GM18505 (cell line): ENCODE results near the gene CAMK2A.

Source experiments
- ATAC-seq: cut with Tn5 transposase; IDR thresholded peaks from one replicate; pipeline ENCODE4 v1.9.1; 2021; ENCODE audit not compliant: unreplicated experiment
- POLR2A ChIP-seq: IDR thresholded peaks from 4 replicates; pipeline ENCODE4 v1.6.1; 2011; ENCODE audit warnings: borderline replicate concordance; ENCODE audit not compliant: insufficient read depth, insufficient read length; ENCODE audit errors: extremely low read depth

Gene CAMK2A

DNA sequence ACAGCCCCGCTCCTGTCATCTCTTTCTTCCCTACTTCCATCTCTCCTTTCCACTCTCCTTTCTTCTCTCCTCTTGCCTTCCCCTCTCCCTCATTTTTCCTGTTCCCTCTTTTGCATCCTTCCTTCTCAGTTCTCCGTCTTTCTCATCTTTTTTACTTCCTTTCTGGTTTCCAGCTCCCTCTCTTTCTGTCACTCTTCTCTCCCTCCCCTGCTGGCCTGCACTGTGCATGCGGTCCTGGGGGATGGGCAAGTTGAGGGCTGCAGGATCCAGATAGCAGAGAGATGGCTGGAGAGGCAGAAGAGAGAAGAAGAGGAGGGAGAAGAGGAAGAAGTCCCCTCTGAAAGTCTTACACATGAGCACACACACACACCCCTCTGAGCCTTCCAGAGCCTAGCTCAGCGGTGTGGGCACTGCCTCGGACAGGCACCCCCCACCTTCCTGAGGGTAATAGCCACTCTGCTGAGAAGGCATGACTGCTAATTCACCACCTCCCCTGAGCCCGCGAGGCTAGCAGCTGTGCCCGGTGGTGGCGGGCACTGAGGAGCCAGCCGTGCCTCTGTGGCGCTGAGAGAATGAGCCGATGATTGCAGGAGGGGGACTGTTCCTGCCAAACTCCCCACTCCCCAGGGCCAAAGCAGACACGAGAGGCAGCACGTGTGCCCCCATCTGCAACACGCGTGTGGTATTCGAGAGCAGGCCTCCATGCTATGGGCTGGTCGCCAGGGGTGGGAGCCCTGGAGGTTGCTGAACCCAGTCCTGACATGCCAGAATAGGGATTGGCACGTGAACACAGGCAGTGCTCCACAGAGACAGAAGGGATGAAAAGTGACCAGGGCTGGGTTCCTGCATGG lies 3.7 kb upstream of the CAMK2A start:
- ATAC-seq: no peak
- no peak for TF ChIP-seq POLR2A

DNA sequence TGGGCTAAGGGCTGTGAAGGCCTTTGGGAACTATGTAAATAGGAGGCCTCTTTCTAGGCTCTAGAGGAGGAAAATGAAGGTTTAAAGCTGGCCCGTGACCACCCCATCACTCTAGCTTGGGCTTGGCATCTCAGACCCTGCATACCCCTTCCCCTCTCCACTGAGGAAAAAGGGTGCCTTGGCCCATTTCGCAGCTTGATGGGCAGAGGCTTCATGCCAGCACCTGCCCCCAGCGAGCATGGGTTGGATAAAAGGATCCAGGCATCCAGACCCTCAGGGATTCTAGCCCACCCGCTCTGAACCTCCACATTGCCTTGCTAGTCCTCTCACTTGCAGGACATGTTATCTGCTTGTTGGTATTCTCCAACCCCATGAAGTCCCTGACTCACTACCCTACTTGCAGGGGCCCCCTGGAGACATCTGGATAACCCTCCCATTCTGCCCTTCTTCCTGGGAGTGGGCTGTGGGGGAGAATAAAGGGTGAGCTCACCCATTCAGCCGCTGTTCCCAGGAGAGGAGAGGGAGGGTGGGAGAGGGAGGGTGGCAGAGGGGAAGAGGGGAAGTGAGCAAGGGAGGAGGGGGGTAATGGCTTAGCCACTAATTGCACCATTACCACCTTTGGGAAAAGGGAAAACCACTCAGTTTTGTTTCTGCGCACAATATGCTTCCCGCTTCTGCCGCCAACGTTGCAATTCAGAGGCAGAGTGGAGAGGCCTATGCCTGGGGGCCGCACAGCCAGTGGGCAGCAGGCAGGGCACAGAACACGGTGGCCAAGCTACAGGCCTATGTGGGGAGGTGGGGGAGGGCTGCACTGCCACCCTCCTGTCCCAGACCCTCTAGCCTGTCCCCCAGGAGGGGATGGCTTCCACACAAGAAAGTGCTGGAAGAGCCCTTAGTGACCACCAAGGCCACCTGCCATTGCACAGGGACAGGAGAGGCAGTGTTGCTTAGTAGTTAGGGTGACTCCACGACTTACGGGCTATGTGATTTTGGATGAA lies 2.1 kb upstream of the CAMK2A start:
- ATAC-seq: no peak
- no peak for TF ChIP-seq POLR2A

DNA sequence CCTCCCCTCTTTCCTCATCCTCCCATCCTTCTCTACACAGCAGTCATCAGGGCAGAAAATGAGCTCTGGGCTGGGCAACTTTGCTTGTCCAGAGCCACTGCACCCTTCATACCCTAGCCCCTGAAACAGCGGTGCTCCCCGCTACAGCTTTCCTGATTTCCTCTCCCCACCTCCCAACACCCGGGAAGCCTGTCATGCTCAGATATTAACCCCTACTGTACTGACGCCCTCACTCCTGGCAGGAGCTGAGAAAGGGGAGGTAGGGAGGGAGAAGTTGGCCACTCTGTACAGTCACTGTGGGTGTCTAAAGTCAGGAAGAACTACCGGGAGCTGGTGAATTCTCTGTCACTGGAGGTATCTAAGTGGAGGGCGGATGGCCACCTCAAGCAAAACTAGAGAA lies 782 bp downstream of the CAMK2A start:
- no peak for TF ChIP-seq POLR2A
- no peak for ATAC-seq

DNA sequence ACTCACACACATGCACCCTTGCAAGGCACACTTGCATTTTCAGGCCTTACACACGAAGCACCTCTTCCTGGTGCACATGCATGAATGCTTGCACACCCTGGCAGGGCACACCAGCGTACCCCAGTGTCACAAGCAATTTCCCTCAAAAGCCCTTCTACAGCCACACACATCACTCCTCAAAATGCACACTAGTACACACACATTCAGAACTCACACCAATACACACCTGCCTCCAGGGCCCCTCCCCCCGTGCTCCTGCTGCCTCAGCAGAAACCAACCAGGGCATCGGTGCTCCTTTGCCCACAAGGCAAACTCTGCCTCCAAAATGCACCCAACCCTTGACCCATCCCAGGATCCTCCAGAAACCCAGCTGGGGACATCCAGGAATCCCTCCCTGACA lies 1.2 kb downstream of the CAMK2A start:
- TF ChIP-seq POLR2A: no peak
- no peak for ATAC-seq

DNA sequence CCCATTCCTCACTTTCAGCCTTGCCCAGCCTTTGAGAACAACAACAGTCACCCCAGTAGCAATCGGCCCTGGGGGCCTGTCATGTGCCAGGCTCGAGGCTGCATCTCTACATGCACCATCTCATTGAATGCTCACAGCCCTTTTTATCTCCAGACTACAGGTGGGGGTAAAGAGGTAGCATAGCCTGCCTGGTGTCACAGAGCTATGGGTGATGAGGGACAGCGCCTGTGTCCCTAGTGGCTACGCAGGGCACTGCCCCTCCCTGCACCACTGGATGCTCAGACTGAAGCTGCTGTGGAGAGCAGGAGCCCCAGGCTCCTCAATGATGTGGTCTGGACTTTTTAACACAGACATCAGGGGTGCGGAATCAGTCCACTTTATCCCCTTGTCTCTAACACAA lies 2.8 kb downstream of the CAMK2A start:
- no peak for TF ChIP-seq POLR2A
- ATAC-seq: no peak

DNA sequence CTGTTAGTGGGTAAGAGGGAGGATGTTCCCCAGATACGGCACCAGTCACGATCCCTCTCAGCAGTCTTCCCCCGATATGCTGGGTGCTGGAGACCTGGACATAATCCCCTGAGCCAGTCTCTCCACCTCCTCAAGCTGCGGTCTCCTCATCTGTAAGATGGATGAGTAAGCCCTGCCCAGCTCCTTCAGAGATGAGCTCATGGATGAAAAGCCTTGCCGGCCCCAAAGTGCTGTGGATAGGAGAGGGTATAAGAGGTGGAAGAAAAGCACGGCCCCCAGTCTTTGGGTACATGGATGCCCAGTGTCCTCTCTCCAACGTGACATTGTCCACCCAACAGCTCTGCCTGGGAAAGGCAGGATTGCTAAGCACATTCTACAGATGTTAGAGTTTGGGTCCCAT lies 4.5 kb downstream of the CAMK2A start:
- no peak for TF ChIP-seq POLR2A
- ATAC-seq: no peak

DNA sequence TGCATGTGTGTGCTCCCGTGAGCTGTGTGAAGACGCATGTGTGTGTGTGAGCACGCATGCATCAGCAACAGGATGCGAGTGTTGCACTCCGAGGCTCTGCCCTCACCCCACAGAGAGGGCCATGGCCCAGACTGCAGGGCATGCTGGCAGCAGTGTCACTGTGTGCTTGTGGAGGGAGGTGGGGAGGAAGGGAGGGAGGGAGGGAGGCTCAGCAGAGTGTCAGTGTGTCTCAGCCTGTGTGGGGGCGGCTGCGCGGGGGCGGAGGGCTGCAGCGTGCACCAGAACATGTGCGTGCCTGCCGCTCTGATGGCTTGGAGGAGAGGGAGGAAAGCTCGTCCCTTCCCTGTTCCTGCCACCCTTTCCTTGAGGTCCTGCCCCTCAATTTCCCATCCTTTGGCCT lies 5.3 kb downstream of the CAMK2A start:
- ATAC-seq: no peak

DNA sequence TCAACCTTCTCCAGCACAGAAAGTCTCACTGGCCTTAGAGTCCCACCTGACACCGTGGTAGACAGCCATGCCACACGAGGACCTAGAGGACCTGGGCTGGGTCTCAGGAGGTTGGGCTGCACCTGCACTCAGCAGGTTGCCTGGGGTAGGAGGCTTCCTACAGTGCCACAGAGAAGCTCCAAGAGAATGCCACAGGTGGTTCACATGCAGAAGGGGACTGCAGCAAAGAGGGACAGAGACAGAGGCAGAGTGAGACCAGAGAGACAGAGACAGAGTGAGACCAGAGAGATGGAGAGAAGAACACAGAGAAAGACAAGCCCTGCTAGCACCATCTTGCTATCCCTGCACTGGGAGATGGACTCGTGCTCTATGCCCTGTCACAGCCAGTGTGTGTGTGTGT lies 5.7 kb downstream of the CAMK2A start:
- no peak for TF ChIP-seq POLR2A
- ATAC-seq: no peak

More for the DNA sequence above, 5.3 kb downstream of the CAMK2A start:
- TF ChIP-seq POLR2A: no peak

DNA sequence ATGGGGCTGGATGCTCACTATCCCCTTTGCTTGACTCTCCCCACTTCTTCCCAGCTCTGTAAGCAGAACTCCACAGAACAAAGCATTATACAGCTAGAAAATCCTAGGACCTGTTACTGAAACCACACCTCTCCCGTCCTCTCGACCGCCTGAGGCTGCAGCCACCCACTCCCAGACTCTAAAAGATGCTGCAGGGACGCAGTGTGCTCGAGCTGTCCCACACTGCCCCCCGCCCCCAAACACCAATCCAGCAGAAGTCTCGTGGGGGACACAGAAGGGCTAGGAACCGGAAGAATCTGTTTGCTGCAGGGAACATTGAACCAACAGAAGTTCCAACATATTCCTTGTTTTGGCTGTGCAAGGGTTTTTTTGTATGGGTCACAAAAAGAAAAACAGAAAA lies 7.6 kb downstream of the CAMK2A start:
- no peak for ATAC-seq
- no peak for TF ChIP-seq POLR2A

DNA sequence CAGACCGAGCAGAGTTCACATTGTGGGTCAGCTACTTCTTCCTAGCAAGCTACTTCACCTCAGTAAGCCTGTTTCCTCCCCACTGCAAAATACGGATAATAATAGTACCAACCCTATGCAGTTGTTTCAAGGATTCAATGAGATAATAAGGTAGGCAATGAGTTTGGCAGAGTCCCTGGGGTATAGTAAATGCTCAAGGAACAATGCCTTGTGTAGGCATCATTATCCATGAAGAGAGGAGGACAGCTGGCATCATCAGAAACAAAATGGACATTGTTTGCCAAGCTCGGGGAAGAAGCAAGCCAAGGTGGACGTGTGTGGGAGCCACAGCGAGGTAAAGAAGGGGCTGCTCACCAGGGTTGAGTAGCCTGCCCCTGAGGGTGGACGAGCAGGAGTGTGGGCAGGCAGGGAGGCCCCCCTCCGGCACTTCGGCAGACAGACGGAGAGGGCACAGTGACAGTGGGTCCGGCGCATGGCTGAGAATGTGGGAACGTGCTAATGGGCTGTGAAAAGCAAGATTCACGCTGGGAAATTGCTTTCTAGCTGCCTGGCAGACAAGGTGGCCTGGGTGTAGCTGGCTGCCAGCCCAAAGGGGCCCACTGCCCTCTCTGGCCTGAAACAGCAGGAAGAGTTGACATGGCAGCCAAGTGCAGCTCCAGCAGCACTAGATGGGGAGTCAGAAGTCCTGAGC lies 10.1 kb downstream of the CAMK2A start:
- no peak for TF ChIP-seq POLR2A
- ATAC-seq: no peak

DNA sequence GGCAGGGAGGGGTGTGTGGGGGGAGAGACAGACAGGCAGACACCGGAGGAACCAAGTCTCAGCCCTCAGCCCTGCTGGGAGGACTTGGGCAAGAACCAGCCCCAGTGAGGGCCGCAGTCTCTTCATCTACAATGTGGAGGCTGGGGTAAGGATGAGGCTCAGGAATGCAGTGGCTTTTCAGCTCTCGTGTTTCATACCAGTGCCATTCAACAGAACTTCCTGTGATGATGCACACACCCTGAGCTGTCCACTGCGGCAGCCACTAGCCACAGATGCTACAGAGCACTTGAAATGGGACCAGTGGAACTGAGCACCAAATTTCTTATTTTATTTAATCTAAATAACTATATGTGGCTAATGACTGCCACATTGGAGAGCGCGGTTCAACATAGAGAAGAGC lies 10.7 kb downstream of the CAMK2A start:
- no peak for ATAC-seq
- TF ChIP-seq POLR2A: no peak

DNA sequence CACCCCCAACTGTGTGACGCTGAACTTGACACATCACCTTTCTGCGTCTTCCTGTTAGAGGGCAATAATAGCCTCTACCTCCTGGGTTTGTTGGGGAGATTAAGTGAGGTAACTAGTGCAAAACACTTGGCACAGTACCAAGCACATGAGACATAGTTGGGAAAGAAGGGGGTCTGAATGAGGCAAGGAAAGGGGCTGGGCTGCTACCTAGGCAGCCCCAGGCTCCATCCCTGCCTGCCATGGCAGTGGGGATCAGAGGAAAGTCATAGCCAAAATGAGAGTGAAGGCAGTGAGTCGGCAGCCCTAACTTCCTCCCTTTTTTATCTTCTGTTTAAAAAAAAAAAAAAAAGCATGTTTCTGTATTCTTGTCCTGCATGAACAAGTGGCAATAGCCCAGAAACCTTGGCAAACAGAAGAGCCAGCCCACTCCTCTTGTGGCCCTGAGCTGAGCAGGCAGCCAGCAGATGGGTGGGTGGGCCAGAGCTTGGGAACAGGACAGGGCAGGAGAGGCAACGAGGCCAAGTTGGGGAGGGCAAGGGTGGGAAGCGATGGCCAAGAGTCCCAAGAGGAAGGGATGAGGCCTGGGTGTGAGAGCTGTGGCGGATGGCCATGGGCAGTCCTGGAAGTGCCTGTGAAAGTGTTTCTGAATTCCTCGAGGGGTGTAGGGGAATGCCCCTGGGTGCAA lies 11.4 kb downstream of the CAMK2A start:
- no peak for ATAC-seq
- TF ChIP-seq POLR2A: no peak
